ENCODE results near the gene IWS1.

- TF ChIP-seq POLR2AphosphoS5 (IDR thresholded peaks at IDR 0.05), result no peak
- TF ChIP-seq CTCF (IDR thresholded peaks at IDR 0.05), result no peak
Measured at GRCh38 chr2:127575185-127575765, 49.0 kb upstream of the IWS1 start.

Data from breast epithelium (tissue), 3 donors.